Measurements from ENCODE around the gene CBX4.

CBX4 gene

DNA sequence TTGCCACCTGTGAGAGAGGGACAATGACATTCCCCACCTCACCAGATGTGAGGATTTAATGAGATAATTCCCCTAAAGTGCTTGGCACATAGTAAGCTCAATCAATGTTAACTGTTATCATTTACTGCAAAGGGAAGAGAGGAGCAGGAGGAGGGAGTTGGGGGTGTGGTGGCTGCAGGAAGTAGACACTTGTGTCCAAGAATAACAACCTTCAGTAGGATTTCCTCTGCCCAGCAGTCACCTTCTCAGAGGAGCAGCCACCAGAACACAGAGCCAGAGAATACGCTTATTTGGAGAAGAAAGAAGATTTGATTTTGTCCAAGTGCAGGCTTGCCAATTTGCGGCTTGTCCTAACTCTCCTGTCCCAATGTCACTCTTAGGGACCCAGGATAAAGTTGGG, 10.2 kb downstream of the CBX4 start:
- DNase-seq (ENCODE audit: low spot score): no peak

DNA sequence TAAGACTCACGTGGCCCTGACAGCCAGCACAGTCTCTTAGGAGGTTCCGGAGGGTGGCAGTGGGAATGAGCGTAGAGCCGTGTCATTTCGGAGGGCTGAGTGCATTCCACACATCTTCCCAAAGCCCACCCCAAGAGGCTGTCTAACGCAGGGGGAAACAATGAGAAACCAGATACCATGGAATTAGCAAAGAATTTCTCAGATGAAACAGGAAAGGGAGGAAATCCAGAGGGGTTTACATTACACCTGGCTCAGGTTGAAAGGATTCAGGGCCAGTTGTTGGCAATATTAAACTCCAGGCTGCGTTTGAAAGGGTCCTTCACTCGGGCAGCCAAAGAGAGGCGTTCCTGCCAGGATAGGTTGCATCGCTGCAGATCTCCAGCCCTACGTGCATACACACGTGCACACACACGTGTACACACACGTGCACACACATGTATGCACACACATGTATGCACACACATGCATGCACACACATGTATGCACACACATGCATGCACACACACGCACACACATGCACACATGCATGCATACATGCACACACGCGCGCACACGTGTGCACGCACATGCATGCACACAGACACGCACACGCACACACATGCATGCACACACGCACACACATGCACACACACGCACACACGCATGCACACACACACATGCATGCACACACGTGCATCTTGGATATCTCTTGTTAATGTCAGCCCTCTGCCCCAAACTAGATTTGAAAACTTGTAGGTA, 12.2 kb downstream of the CBX4 start:
- no peak for DNase-seq (ENCODE audit: low spot score)

DNA sequence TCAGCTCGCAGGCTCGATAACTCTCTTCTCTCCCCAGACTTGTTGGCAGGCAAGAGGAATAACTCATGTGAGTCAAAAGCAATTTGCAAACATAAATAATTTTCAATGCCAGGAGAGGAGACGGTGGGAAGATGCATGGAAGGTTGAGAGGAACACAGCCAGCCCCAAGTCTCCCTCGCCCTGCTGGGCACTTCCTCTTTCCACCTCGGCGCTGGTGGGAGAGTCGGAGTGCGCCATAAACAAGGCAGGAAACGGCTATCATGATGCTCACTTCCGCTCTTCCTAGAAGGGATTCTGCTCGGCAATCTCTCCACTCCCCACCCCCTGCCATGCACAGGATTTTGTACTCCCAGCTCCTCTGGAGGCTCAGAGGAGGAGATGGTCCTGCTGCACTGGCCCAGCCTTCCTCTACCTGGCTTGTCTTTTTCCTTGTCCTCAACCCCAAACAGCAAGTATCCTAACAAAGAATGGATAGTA, 13.0 kb downstream of the CBX4 start:
- DNase-seq (ENCODE audit: low spot score): no peak

DNA sequence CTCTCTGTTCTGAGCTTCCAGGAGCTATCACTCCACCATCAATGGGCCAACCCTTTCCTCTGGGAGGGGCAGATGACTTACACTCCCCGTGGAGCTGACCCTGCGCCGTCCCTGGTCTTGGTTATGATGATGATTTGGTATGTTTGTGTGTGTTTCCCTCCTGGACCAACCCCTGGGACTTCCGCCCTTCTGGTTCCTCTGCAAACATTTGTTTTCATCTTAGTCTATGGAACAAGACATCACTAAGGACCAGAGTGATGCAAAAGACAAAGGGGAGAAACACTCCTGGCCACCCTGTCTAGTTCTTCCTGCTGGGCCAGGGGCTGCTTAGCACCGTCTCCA, 13.7 kb downstream of the CBX4 start:
- DNase-seq (ENCODE audit: low spot score): no peak

DNA sequence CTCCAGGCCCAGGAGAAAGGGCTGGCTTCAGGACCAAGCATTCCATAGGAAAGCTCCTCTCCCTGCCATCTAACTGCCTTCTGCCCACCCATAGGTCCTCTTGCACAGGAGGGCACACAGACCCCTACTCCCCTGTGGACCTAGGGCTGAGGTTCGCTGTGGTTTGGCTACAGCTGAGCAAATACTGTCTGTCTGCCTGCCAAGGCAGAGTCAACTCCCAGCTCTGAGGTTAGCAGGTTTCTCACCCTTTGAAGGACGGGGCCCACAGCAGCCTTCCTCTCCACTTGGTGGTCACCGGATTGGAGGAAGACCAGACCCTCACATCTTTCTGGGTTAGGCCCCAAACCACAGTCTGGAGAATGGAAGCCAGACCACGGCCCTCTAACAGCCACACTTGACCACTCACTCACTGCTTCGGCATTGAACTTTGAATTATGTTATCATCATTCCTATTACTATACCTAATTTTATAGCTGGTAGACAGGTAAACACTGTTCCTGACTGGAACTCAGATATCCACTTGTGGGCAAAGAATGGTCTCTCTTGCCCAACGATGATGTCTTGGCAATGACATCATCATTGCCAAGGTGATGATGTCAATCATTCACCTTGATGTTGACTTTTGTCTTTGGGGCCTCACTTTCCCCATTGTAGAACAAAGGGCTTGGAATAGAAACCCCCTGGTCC, 14.2 kb downstream of the CBX4 start:
- no peak for DNase-seq (ENCODE audit: low spot score)

DNA sequence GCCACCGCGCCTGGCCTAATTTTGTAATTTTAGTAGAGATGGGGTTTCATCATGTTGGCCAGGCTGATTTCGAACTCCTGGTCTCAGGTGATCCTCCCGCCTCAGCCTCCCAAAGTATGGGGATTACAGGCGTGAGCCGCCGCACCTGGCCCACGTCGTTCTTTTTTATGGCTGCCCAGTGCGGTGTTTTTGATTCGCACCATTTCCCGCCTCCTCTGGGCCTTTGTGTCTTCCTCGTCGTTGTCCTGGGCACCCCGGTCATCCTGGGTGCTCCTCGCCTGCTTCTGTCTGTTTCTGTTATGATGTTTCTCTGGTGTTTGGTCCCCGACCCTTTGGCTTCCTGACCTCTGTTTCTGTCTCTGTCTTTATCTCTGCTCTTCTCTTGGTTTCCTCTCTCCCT, 15.0 kb downstream of the CBX4 start:
- no peak for DNase-seq (ENCODE audit: low spot score)

DNA sequence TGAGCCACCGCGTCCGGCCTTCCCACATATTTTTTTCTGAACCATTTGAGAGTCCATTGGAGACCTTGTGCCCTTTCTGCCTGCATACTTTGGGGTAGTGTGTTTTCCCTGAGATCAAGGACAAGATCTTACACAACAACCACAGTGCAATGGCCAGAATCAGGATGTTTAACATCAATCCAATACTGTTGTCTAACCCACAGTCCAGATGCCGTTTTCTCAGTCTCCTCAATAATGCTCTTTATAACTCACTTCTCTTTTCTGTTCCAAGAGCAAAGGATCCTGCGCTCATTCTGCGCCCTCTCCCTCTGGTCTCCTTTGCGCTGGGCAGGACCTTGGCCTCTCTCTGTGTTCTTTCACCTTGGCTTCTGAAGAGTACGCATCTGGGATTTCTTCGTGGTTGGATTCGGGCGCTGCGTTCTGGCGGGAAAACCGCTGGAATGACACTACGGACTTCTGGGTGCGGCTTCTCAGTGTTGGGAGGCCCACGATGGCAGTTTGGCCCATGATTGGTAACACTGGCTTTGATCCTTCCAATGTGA, 16.6 kb downstream of the CBX4 start:
- DNase-seq (ENCODE audit: low spot score): no peak

DNA sequence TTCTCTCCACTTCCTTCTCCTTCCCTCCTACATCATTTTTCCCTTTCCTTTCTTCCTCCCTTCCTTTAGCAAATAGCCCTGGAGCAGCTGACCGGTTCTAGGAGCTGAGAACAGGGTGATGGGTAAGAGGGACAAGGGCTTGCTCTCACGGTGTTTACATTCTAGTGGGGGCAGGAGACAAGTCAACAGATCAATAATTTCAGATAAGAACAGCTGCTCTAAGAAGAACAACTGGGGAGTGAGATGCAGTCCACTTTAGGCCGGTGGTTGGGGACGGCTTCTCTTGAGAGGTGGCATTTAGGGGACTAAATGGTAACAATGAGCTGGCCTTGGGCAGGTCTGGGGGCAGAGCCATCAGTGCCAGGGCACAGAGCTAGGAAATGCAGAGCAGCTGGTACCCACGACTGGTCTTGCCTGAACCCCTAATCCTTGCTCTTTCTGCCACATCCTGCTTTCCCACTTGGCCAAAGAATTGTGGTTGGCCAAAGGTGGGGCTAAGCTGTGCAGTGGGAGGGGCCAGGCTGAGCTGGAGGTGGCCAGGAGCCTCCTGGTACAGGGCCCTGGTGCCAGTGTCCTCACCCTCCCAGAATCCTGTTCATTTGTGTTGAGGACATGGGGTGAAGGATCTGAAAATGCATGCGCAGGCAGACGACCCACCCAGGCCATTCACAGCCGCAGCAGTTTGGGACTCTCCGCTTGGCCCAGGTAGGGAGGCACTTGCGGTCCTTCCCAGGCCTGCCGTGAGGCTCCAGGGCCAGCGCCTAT, 17.7 kb downstream of the CBX4 start:
- no peak for DNase-seq (ENCODE audit: low spot score)

DNA sequence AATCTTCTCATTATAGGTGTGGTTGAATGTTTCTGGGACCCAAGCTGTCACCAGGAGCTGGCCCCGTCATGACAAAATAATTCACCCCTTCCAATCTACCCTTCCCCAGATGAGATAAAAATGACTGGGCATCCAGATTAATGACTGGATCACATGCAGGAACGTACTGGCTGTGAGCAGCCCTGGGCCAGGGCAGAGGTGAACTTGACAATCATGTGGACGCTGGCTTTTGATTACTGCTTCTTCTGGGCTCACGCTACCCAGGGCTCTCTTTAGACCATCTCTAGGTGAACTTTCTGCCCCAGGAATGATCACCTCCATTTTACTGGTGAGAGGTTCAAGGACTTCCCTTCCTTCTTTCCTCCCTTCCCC, 18.3 kb downstream of the CBX4 start:
- no peak for DNase-seq (ENCODE audit: low spot score)

DNA sequence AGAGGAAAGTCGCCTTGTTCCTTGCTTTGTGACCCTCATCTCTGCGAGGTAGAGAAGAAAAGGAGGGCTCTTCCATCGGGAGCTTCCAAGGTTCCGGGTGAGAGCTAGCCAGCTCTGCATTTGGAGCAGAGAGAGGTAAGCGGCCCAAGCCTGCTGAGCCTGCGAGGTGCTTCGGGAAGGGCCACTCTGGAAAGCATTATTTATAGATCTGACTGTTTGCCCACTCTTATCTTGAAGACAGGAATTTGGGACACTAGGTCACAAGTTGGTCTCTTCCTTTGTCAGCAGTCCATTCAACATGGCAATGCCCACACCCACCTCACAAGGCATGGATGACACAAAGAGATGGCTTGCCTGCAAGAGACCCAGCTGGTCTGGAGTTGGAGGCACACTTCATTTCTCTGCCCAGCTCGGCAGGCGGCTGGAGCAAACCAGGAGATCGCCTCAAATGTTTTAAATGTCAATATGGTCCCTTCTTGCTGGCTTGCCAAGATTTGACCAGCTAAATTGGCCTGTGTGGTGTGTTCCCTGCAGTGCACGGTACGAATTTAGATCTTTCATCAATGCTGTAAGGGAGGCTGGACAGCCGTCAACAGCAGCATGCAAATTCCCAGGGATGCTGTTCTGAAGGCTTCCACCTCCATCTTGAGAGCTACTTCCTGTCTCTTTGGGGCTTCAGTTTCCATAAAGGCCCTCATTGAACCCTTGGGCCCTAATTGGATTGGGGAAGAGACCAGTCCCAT, 19.5 kb downstream of the CBX4 start:
- no peak for DNase-seq (ENCODE audit: low spot score)

DNA sequence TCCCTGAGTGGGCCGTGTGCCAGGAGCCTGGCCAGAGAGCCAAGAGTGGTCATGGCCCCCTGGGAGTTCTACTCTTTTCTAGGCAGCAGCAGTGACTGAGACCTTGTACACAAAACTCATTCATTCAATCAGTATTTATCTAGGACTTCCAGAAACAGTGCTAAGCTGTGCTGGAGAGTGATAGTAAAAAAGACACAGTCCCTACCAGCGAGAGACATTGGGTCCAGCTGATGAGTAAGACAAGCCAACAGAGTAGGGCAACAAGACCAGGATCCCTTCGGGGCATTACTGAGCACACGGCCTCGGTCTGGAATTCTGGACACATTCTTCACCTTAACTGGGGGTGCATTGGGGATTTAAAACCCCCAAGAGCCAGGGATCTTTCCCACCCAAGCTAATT, 20.2 kb downstream of the CBX4 start:
- DNase-seq (ENCODE audit: low spot score): no peak

DNA sequence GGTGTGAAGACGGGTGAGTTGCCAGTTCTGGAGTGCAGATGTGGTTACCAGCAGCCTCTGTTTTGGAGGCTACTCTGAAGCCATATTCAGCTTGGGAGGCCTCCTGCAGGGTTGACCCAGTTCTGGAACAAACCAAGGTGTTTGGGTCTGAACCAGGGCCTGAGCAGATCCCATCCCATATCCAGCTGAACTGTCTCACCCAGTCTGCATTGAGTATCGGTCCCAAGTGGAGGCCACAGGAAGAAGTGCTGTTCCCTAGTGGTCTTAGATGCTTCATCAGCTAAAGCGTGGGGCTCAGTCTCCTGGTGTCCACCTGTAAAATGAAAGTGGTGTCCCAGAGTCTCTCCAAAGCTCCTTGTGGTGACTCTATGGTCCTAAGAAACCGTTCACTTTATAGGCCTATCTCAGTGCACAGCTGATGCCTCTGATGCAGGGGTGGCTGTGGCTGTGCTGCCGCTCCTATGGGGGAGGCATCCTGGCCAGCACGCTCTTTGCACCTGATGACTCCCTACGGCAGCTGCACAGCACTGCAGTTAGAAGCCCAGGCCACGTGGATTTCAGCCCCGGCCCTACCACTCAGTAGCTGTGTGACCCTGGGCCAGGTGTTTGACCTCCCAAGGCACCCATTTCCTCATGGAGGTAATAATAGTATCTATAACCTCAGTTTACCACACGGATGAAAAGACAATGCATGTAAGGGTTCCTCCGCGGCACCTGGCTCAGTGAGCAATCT, 21.0 kb downstream of the CBX4 start:
- no peak for DNase-seq (ENCODE audit: low spot score)

DNA sequence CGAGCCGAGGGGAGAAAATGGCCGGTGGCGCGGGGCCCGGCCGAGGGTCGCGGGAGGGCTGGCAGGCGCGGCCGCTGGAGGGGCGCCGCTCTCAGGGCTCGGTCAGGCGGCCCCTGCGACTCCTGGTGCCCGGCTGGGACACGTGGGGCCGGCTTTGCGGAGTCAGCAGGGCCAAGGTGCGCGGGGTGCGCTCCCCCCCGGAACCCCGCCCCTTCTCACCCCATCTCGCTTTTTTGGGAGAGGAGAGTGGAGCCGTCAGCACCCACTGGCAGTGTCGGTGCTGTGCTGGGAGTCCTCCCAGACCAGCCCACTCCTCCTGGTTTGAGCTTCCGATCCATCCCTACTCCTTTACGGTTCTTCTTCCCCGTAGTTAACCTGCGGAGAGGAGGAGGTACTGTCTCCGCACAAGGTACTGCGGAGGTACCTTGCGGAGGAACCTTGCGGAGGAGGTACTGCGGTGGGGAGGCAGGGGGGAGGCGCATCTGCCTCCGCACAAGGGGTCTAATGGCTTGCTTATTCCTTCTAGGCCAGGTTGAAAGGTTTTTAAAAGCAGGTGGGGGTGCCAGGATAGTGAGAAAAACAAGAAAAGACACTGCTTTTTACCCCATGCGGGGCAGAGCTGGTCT, 23.3 kb downstream of the CBX4 start:
- no peak for DNase-seq (ENCODE audit: low spot score)

DNA sequence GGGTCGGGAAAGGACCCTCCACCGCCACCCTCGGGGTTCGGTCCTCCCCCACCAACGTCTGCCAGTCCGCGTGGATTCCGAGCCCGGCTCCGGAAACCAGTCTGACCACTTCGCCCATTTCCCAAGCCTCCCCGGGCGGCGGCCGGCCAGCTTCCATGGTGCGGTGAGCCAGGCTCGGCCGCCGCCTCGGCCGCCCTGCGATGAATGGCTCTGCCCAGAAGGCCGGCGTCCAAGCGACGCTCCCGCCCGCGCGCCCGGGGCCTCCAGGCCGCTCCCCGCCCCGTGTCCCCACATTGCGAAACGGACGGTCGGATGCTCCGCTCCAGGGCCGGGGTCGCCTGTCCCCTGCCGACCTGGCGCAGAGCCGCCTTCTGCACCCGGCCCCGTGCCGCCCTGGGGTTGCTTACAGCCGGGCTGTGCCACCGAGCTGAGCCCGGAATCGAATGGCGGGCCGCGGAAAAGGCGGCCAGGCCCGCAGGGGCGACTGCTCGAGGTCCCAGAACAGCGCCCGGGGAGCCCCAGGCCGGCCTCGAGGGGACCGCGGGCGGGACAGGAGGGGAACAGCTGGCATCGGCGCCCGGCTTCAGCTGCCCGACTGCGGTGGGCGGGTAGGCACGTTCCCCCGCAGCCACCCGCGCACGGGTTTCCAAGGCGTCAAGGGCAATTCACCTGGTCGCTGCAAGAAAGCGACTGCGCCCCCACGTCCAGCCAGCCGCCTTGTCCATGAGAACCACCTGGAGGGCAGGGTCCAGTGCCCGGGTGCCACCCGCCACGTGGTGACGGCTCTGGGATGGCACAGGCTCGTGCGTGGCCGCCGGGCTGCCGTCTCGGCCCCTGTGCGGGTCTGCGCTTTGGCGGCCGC, 24.0 kb downstream of the CBX4 start:
- no peak for DNase-seq (ENCODE audit: low spot score)

DNA sequence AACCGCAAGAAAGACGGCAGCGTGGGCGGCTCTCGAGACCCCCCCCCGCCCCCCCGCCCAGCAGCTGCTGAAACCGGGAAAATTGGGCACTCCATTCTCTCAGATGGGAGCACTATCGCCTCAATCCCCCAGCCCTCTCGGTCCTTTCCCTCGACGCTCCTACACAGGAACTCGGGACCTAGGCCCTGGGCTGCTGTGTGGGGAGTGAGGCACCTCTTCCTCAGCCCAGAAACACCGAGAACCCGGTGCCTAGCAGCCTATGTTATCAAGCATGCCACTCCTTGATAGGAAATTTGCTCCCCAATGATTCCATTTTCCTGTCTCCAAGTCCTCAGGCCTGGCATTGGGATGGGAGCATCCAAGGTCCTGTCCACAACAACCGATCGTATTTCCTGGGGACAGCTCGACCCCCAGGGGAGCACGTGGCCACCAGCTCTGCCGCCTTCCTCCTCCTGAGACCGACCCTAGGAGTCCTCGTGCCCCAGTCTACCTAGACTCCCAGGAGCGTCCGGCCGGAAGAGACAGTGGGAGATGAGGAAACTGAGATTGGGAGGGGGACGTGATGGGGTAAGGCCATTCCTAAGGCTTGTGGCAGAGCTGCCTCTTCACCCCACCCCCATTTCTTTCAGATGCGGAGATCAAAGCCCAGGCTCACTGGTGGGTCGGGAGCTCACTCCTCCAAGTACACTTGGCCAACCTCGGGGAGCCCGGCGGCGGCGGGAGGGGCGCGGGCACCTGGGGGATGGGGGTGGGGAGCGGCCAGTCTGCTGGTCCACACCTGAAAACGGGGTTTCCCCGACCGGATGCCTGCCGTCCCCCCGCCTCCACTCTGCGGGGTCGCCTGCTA, 24.9 kb downstream of the CBX4 start:
- DNase-seq (ENCODE audit: low spot score): no peak

DNA sequence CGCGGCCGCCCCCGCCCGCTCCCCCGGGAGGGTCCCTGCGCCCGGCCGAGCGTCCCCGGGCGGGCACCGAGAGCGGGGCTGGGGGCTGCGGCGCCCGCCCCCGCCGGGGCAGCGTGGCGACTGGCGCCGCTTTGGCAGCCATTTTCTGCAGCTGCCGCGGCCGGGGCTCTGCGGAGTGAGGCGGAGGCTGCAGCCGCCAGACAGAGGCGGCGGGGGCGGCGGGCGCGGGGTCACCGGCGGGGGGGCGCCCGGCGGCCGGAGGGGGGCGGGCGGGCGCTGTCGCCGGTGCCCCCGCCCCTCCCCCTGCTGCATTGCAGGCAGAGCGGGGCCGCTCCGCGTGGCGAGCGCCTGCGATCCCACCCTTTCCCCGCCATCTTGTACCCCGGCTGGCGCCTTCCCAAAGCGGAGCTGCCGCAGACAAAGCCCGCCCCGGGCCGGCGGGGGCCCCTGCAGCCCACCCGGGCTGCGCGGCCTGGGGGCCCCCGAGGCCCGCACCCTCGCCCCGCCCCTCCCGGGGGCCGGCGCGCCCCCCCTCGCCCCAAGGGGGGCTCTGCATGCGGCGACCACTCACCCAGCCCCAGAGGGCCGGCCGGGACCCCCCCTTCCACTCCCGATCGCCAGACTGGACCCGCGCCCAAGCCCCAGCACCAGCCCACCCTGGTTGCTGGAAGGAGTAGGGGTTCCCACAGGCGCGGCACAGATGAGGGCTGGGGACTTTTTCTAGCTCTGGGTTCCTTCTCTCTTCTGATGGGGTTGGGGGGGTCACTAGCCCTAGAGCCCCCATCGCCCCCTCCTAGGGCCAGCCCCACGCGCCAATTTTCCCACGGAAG, 25.7 kb downstream of the CBX4 start:
- no peak for DNase-seq (ENCODE audit: low spot score)

DNA sequence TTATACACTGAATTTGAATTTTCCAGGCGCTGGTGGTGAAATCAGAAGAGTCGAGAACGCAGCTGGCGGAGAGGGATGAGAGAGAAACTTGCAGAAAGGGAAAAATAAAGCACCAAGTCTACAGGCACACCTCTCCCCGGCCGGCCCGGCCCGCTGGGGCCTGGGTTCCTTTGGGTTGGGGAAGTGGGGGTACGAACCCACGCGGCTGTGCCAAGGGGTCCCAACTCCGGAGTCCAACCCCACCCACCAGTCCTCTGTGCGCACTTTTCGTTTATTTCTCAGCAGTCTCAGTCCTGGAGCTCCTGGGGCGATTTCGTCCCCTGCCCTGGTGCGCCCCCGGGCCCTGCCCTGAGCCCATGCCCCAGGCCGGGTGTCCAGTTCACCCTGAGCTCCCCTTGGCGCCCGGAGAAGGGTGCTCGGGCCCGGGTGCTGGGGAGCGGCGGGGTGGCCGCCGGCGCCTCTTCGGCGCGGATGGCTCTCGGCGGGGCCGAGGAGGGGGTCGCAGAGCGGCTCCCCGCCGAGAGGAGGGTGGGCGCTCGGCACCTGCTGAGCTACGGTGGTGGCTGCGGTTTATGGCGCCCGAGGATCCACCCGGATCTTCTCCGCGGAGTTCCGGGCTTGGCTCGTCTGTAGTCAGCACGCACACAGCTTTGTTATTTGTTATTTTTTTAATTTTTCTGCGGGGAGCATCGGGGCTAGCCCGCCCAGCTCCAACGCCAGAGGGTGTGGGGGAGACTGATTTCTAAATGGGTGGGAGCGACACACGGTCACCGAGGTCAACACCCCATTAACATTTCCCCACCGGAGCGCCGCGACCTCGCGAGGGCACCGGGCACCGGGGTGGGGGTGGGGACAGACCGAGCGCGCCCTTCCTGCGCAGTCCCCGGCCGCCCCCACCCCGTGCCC, 26.6 kb downstream of the CBX4 start:
- no peak for DNase-seq (ENCODE audit: low spot score)

Data from activated CD4-positive, alpha-beta T cell treated with anti-CD3 and anti-CD28 coated beads, Interleukin-2, Interleukin-4, amounts not matched to agents 100 ng/mL and 50 ng/mL, durations not matched to agents 16 hours and 8 hours (primary cell).